ENCODE data around the gene CYBB. TPM values are rescaled to one million over a fixed set of nuclear protein-coding genes. Genes with fewer than 3 reads are reported as not detected.

The CYBB gene
- polyA plus RNA-seq, 2 of the 4 experiments (the other 2 are of a cell fraction), result 0.04 to 0.12 TPM

DNA sequence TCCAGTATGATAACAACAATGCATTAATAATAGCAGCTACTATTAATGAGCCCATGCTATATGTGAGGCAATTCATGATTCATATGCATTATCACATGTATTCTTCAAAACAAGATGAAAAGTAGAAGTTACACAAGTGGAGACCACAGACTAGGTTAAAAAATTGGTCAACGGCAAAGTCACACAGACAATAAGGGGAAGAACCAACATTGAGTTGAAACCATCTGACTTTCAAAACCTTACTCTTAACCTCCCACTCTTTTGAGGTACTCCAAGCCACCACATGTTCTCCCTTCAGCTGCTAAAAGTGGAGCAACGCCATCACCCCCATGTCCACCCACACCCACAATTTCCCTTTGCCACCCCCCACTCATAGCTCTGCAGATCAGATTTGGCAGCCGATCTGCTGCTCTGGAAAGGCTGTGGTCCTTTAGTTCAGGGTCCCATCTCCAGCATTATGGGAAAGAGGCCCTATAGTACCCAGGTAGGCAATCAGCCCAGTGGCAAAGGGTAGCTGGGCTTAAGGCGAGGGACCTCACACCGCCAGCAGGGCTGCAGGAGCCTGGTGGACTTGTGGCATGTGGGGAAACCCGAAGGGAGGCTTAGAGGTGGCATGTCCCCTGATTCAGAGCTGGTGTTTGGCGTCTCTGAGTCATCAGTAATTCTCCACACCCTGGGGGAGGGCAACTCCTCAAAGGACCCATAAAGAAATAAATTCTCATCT lies 33.5 kb upstream of the CYBB start (continued):
- TF ChIP-seq, protein P1, sequence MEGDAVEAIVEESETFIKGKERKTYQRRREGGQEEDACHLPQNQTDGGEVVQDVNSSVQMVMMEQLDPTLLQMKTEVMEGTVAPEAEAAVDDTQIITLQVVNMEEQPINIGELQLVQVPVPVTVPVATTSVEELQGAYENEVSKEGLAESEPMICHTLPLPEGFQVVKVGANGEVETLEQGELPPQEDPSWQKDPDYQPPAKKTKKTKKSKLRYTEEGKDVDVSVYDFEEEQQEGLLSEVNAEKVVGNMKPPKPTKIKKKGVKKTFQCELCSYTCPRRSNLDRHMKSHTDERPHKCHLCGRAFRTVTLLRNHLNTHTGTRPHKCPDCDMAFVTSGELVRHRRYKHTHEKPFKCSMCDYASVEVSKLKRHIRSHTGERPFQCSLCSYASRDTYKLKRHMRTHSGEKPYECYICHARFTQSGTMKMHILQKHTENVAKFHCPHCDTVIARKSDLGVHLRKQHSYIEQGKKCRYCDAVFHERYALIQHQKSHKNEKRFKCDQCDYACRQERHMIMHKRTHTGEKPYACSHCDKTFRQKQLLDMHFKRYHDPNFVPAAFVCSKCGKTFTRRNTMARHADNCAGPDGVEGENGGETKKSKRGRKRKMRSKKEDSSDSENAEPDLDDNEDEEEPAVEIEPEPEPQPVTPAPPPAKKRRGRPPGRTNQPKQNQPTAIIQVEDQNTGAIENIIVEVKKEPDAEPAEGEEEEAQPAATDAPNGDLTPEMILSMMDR (IDR thresholded peaks at IDR 0.05), result no peak
- no peak for TF ChIP-seq JUN (IDR thresholded peaks at IDR 0.05)
- no peak for TF ChIP-seq GATA3 (IDR thresholded peaks at IDR 0.05; ENCODE audit: borderline replicate concordance)
- no peak for TF ChIP-seq HOXB13 (CRISPR knock-in tag; IDR thresholded peaks at IDR 0.05; ENCODE audit: low read depth)

DNA sequence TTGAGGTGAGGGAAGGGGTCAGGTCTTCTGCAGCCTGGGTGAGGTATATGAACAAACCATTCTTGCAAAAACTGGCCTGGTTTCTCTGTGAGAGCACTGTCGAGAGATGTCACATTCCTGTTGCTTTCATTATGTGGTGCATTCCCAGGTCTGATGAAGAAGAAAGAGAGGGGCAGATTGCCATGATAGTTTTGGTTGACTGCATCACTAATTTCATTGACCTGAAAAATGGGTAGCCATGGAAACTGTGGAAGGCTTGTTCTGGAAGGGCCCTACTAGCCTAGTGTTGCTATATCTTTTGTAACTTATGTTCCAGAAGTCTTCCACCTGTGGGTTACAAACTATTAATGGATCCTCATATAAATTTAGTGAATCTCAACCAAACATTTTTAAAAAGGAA lies 32.9 kb upstream of the CYBB start:
- Histone ChIP-seq H3K4me1 (no peaks in the 10 kb centered on the region), H3K4me3 (no peak overlapping the region), H3K27ac (no peak overlapping the region), H3K9me3 (no peaks in the 10 kb centered on the region), H3K4me2 (no peak overlapping the region)
- no peak for ATAC-seq
- FAIRE-seq, result no peak
- no peak for DNase-seq (ENCODE audit: low read depth in 1 of 2, low spot score in 1 of 2)
- WGBS (ENCODE audit: missing lambda C conversion rate), result 80% methylated on average over 1 of the region's 1 CpG
- CTCF ChIA-PET, result interaction anchor here (1.3 to 3.9 kb wide), 7 partner anchors 20 to 428 kb away, joined by 3 to 42 read pairs (median 8); no protein-coding TSS in a partner anchor
- TF ChIP-seq BHLHE40 (IDR thresholded peaks at IDR 0.05; ENCODE audit: low read depth, low read length), result no peak
- no peak for TF ChIP-seq HOXA7 (CRISPR knock-in tag; IDR thresholded peaks at IDR 0.05)
- TF ChIP-seq CHD4 (IDR thresholded peaks at IDR 0.05; ENCODE audit: borderline replicate concordance), result no peak
- no peak for TF ChIP-seq SMC3 (IDR thresholded peaks at IDR 0.05)
- no peak for TF ChIP-seq MAZ (IDR thresholded peaks at IDR 0.05; ENCODE audit: borderline replicate concordance, low read depth, low read length)
- TF ChIP-seq HDAC2 (IDR thresholded peaks at IDR 0.05), result no peak
- no peak for TF ChIP-seq HEYL (CRISPR knock-in tag; IDR thresholded peaks at IDR 0.05)
- TF ChIP-seq, protein P2, sequence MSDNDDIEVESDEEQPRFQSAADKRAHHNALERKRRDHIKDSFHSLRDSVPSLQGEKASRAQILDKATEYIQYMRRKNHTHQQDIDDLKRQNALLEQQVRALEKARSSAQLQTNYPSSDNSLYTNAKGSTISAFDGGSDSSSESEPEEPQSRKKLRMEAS (IDR thresholded peaks at IDR 0.05), result no peak
- POLR2A ChIA-PET, result no interaction called here

DNA sequence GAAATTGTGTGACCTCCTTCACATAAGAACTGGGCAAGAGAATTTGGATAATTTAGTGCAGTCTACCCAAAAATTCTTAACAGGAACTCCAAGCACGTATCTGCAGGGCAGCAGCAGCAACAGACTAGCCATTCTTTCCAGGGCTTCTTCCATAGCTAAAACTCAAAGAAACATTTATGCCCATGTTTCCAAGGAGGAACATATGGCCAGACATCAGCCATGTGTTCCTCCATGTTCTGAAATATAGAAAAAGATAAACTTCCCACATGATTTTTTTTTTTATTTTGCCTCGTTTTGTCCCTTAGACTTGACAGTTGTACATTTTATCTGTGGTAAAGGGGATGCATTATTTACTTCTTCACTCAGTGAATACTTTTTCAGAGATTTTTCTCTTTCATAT lies 27.6 kb upstream of the CYBB start:
- ATAC-seq, result no peak
- H3K4me3 ChIP-seq, result no peak overlapping the region
- TF ChIP-seq JUNB (IDR thresholded peaks at IDR 0.05) (no peak), EHF (CRISPR knock-in tag; IDR thresholded peaks at IDR 0.05) (no peak), HOXB5 (CRISPR knock-in tag; IDR thresholded peaks at IDR 0.05) (no peak), FOXS1 (CRISPR knock-in tag; IDR thresholded peaks at IDR 0.05) (no peak), EP300 (IDR thresholded peaks at IDR 0.05) (no peak), ZFP36 (IDR thresholded peaks at IDR 0.05; ENCODE audit: borderline replicate concordance, partially characterized antibody) (no peak), RNF2 (IDR thresholded peaks at IDR 0.05; ENCODE audit: borderline replicate concordance, low read depth) (no peak), MAFK (IDR thresholded peaks at IDR 0.05; ENCODE audit: partially characterized antibody) (no peak), NR3C1 (IDR thresholded peaks at IDR 0.05) (no peak), RARB (CRISPR knock-in tag; IDR thresholded peaks at IDR 0.05) (no peak), NFE2L2 (conservative IDR thresholded peaks at IDR 0.05; ENCODE audit: low read length) (no peak)
- TF ChIP-seq, protein P3, sequence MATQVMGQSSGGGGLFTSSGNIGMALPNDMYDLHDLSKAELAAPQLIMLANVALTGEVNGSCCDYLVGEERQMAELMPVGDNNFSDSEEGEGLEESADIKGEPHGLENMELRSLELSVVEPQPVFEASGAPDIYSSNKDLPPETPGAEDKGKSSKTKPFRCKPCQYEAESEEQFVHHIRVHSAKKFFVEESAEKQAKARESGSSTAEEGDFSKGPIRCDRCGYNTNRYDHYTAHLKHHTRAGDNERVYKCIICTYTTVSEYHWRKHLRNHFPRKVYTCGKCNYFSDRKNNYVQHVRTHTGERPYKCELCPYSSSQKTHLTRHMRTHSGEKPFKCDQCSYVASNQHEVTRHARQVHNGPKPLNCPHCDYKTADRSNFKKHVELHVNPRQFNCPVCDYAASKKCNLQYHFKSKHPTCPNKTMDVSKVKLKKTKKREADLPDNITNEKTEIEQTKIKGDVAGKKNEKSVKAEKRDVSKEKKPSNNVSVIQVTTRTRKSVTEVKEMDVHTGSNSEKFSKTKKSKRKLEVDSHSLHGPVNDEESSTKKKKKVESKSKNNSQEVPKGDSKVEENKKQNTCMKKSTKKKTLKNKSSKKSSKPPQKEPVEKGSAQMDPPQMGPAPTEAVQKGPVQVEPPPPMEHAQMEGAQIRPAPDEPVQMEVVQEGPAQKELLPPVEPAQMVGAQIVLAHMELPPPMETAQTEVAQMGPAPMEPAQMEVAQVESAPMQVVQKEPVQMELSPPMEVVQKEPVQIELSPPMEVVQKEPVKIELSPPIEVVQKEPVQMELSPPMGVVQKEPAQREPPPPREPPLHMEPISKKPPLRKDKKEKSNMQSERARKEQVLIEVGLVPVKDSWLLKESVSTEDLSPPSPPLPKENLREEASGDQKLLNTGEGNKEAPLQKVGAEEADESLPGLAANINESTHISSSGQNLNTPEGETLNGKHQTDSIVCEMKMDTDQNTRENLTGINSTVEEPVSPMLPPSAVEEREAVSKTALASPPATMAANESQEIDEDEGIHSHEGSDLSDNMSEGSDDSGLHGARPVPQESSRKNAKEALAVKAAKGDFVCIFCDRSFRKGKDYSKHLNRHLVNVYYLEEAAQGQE (IDR thresholded peaks at IDR 0.05), result no peak
- TF ChIP-seq, protein P4, sequence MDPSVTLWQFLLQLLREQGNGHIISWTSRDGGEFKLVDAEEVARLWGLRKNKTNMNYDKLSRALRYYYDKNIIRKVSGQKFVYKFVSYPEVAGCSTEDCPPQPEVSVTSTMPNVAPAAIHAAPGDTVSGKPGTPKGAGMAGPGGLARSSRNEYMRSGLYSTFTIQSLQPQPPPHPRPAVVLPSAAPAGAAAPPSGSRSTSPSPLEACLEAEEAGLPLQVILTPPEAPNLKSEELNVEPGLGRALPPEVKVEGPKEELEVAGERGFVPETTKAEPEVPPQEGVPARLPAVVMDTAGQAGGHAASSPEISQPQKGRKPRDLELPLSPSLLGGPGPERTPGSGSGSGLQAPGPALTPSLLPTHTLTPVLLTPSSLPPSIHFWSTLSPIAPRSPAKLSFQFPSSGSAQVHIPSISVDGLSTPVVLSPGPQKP (IDR thresholded peaks at IDR 0.05; ENCODE audit: low read depth, low read length), result no peak
- TF ChIP-seq, protein P5, sequence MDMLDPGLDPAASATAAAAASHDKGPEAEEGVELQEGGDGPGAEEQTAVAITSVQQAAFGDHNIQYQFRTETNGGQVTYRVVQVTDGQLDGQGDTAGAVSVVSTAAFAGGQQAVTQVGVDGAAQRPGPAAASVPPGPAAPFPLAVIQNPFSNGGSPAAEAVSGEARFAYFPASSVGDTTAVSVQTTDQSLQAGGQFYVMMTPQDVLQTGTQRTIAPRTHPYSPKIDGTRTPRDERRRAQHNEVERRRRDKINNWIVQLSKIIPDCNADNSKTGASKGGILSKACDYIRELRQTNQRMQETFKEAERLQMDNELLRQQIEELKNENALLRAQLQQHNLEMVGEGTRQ (IDR thresholded peaks at IDR 0.05), result no peak
- DNase-seq (ENCODE audit: low read depth in 1 of 2, low spot score in 1 of 2), result no peak
- ChIA-PET POLR2A (no interaction called here), CTCF (no interaction called here)
- H3K27ac ChIP-seq, result no peak overlapping the region
- 5% methylated on average over 2 of the region's 2 CpGs for WGBS (ENCODE audit: missing lambda C conversion rate)
- no peaks in the 10 kb centered on the region for H3K9me3 ChIP-seq
- no peak for FAIRE-seq
- H3K4me1 ChIP-seq, result no peaks in the 10 kb centered on the region
- no peak overlapping the region for H3K4me2 ChIP-seq
